ENCODE data around the gene ARID4B. TPM values are rescaled to one million over a fixed set of nuclear protein-coding genes. Genes with fewer than 3 reads are reported as not detected.
"Not testable (repeated sequence)": the region's sequence is repeated elsewhere in the genome, so short reads cannot be mapped to it uniquely, and the experiment has no call there.

The ARID4B gene
- total RNA-seq, 4 donors from 2014 or later = 11.5 to 18.8 (median 16.5) TPM

DNA sequence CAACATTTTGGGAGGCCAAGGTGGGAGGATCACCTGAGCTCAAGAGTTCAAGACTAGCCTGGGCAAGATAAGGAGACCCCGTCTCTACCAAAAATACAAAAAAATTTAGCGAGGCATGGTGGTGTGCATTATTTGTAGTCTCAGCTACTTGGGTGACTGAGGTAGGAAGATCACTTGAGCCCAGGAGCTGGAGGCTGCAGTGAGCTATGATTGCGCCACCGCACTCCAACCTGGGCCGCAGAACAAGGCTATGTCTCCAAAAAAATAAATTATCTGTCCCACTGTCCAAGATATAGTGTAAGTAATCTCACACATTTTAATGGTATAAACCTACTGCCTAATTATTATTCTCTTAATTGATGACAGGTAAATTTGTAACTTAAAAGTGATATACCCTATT, 12.8 kb downstream of the ARID4B start:
- no peaks in the 10 kb centered on the region for H3K27me3 ChIP-seq
- H3K4me1 ChIP-seq = peaks cover 10 to 20% of the 10 kb centered on the region in 2 donors
- no peak for DNase-seq
- ATAC-seq = no peak
- no peaks in the 10 kb centered on the region for H3K9me3 ChIP-seq
- no peak overlapping the region for H3K4me3 ChIP-seq
- in situ Hi-C loops (cut with MboI; ENCODE audit: low sequenced_read_pairs in 4 of 4) (no loop called here), intact Hi-C loops (cut with DNase I; ENCODE audit: low total_unique reads) (no loop called here)
- H3K27ac ChIP-seq = no peak overlapping the region
- H3K36me3 ChIP-seq = no peaks in the 10 kb centered on the region
- no peak for TF ChIP-seq POLR2A (IDR thresholded peaks at IDR 0.05)
- TF ChIP-seq, protein P1, sequence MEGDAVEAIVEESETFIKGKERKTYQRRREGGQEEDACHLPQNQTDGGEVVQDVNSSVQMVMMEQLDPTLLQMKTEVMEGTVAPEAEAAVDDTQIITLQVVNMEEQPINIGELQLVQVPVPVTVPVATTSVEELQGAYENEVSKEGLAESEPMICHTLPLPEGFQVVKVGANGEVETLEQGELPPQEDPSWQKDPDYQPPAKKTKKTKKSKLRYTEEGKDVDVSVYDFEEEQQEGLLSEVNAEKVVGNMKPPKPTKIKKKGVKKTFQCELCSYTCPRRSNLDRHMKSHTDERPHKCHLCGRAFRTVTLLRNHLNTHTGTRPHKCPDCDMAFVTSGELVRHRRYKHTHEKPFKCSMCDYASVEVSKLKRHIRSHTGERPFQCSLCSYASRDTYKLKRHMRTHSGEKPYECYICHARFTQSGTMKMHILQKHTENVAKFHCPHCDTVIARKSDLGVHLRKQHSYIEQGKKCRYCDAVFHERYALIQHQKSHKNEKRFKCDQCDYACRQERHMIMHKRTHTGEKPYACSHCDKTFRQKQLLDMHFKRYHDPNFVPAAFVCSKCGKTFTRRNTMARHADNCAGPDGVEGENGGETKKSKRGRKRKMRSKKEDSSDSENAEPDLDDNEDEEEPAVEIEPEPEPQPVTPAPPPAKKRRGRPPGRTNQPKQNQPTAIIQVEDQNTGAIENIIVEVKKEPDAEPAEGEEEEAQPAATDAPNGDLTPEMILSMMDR (IDR thresholded peaks at IDR 0.05 in 4 of 5, conservative IDR thresholded peaks at IDR 0.05 in 1 of 5) = no peak

DNA sequence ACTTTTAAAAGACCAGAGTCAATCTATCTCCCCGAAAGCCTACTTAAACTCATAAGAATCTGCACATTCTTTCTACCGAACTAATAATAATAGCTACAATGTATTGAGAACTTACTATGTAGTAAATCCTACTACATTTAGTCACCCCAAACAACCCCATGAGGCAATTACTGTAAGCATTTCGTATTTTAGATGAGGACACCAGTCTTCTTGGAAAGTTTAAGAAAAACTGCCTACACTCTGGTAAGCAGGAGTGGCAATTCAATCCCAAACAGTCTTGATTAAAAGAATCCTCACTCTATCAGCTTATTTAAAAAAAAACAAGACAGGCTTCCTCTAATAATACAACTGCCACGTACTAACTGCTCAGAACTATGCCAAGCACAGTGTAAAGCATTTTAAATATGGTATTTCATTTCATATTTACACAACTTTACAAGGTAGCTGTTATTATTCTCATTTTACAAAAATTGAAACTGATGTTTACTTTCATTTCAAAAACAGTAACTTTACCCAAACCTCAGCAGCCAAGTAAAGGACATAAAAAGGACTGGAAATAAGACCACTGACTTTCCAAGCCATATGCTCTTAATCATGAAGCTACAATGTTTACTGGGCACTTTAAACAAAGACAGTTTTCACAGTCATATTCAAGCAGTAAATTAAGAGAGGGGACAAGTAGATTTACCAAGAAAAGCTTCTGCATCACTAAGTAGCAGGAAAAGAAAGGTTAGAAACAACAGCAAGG, 13.9 kb downstream of the ARID4B start:
- Histone ChIP-seq H3K27me3 (no peaks in the 10 kb centered on the region), H3K36me3 (no peaks in the 10 kb centered on the region), H3K9me3 (no peaks in the 10 kb centered on the region), H3K27ac (no peak overlapping the region), H3K4me3 (no peak overlapping the region), H3K4me1 (peaks cover 10 to 20% of the 10 kb centered on the region in 2 donors)
- ATAC-seq (no peak), DNase-seq (no peak)
- TF ChIP-seq, protein P1 (IDR thresholded peaks at IDR 0.05 in 4 of 5, conservative IDR thresholded peaks at IDR 0.05 in 1 of 5) = no peak
- TF ChIP-seq POLR2A (IDR thresholded peaks at IDR 0.05) = no peak
- intact Hi-C loops (cut with DNase I; ENCODE audit: low total_unique reads) = no loop called here
- in situ Hi-C loops (cut with MboI; ENCODE audit: low sequenced_read_pairs in 4 of 4) = no loop called here

DNA sequence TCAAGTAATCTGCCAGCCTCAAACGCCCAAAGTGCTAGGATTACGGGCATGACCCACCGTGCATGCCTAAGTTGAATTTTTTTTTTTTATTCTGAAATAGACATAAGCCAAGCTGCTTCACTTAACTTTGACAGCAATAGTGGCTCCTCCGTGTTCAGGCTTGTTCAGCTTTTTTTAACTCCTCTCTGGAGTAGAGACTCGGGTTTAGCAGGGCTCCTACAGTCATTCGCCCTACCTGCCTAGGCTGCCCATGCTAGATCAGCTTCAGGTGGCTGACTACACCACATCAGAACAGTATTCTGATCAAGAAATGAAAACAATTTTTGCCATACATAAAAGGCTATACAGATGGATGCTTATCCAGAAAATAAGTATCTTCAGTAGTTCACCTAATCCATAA, 14.7 kb downstream of the ARID4B start:
- H3K4me1 ChIP-seq = peaks cover 10 to 20% of the 10 kb centered on the region in 2 donors
- no peak for DNase-seq
- no peak for ATAC-seq
- no peaks in the 10 kb centered on the region for H3K36me3 ChIP-seq
- no peak overlapping the region for H3K27ac ChIP-seq
- intact Hi-C loops (cut with DNase I; ENCODE audit: low total_unique reads) = no loop called here
- in situ Hi-C loops (cut with MboI; ENCODE audit: low sequenced_read_pairs in 4 of 4) = no loop called here
- no peak for TF ChIP-seq POLR2A (IDR thresholded peaks at IDR 0.05)
- no peaks in the 10 kb centered on the region for H3K27me3 ChIP-seq
- H3K9me3 ChIP-seq = no peaks in the 10 kb centered on the region
- H3K4me3 ChIP-seq = no peak overlapping the region

DNA sequence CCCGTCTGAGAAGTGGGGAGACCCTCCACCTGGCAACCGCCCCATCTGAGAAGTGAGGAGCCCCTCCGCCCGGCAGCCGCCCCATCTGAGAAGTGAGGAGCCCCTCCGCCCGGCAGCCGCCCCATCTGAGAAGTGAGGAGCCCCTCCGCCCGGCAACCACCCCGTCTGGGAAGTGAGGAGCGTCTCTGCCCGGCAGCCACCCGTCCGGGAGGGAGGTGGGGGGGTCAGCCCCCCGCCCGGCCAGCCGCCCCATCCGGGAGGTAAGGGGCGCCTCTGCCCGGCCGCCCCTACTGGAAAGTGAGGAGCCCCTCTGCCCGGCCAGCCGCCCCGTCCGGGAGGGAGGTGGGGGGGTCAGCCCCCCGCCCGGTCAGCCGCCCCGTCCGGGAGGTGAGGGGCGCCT, 18.8 kb downstream of the ARID4B start:
- intact Hi-C loops (cut with DNase I; ENCODE audit: low total_unique reads); H3K9me3 ChIP-seq; ATAC-seq; H3K4me3 ChIP-seq; H3K36me3 ChIP-seq; H3K27me3 ChIP-seq; H3K27ac ChIP-seq; DNase-seq; in situ Hi-C loops (cut with MboI; ENCODE audit: low sequenced_read_pairs in 4 of 4): not testable (repeated sequence)
- peaks cover 33 to 35% of the 10 kb centered on the region in 2 donors for H3K4me1 ChIP-seq

DNA sequence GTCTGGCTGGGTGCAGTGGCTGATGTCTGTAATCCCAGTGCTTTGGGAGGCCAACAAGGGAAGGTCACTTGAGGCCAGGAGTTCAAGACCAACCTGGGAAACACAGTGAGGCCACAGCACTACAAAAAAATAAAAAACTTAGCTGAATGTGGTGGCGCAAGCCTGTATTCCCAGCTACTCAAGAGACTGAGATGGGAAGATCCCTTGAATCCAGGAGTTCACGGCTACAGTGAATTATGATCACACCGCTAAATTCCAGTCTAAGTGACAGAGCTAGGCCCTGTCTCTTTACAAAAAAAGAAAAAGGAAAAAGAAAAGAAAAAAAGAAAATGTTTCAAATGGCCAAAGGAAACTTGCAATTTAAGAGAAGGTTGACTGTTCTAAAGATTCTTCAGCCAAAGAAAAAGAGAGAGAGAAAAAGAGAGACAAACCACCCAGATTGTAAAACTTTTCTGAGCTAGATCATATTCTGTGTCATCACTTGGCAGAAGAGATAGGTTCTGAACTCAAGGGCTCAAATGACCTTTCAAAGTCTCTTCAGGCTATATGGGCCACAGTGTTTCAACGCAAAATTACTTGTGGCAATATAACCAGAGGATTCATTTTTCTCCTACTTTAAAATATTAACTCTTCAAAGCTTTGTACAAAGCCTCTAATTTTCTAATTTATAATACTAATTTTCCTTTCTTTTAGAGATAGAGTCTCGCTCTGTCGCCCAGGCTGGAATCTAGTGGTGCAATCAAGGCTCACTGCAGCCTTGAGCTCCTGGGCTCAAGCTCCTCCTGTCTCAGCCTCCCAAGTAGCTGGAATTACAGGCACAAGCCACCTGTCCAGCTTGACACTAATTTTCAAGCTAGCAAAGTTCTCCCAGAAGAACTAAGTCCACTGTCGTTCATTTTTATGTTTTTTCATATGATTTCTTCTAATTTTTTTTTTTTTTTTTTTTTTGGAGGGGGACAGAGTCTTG, 20.5 kb downstream of the ARID4B start:
- TF ChIP-seq POLR2A (IDR thresholded peaks at IDR 0.05) = no peak
- TF ChIP-seq, protein P1 (IDR thresholded peaks at IDR 0.05 in 4 of 5, conservative IDR thresholded peaks at IDR 0.05 in 1 of 5) = no peak
- intact Hi-C loops (cut with DNase I; ENCODE audit: low total_unique reads) = no loop called here
- no peak for DNase-seq
- ATAC-seq = peak; percentile 73 to 92
- in situ Hi-C loops (cut with MboI; ENCODE audit: low sequenced_read_pairs in 4 of 4) = no loop called here
- Histone ChIP-seq H3K4me1 (peaks cover 27 to 28% of the 10 kb centered on the region in 2 donors), H3K27ac (peak overlapping the region; percentile 36 to 46 (median 42)), H3K27me3 (no peaks in the 10 kb centered on the region), H3K9me3 (no peaks in the 10 kb centered on the region), H3K4me3 (no peak overlapping the region), H3K36me3 (no peaks in the 10 kb centered on the region)
